Testis (tissue), 2 donors: ENCODE data around the gene PKNOX2.

Experiments used
- CTCF ChIP-seq, 3 experiments: fragments of 450-650 bp in 2 of 3; fragments of 200-600 bp in 1 of 3; sonication (generic) in 1 of 3; IDR thresholded peaks; one replicate each; pipeline ENCODE4 v1.5.1; 2016 to 2019; ENCODE audit warnings: antibody characterized with exemption in 3 of 3, mild to moderate bottlenecking in 2 of 3, moderate library complexity in 1 of 3
- POLR2A ChIP-seq: fragments of 450-650 bp; IDR thresholded peaks from one replicate; pipeline ENCODE4 v1.6.1; 2017; ENCODE audit warnings: antibody characterized with exemption, mild to moderate bottlenecking, moderate library complexity

- TF ChIP-seq CTCF (IDR thresholded peaks at IDR 0.05) (no peak), POLR2A (no peak)
Observed at GRCh38 chr11:125431009-125431408, 266.5 kb downstream of the PKNOX2 start.
